Measurements from ENCODE around the gene AADACL4.
"Not testable (repeated sequence)": the region's sequence is repeated elsewhere in the genome, so short reads cannot be mapped to it uniquely, and the experiment has no call there.

The AADACL4 gene

GRCh38 chr1:12629985-12630760, 13.7 kb upstream of the AADACL4 start:
- no peak for DNase-seq

DNA sequence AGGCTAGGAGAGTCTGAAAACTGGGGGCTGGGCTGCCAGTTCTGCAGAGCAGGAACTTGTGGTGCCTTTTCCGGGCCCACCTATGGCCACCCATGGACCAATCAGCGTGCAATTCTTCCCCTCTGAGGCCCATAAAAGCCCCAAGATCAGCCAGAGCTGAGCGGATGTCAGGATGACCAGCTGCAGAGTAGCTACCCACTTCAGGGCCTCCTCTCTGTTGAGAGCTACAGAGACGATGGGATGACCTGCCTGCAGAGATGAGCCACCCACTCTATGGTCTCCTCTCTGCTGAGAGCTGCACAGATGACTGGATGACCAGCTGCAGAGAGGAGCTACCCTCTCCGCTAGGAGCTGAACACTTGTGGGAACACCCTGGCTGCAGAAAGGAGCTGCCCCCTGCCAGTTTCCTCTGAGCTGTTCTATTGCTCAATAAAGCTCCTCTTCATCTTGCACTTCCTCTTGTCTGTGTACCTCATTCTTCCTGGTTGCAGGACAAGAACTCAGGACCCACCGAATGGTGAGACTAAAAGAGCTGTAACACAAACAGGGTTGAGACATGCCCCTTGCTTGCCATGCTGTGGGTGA, 12.8 kb upstream of the AADACL4 start:
- no peak for DNase-seq

DNA sequence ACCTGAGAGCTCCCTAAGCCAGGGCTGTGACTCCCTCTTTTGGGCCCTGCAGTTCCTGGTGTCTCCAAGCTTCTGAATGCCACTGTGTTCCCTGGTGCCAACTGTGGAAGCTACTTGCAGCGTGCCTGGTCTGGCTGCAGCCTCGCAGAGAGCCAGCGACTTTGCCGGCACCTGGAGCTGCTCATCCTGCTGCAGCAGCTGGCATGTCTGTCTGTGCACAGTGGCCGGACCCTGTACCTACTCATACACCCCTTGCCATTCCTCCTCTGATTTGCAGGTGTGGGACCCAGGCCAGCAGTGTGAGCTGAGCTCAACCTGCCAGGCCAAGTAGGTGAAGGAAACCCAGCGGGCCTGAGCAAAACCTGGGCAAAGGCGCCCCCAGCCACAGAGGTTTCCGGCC, 12.3 kb upstream of the AADACL4 start:
- DNase-seq = no peak

- no peak for DNase-seq
These were observed 9.7 kb upstream of the AADACL4 start for GRCh38 chr1:12634156-12634555.

DNA sequence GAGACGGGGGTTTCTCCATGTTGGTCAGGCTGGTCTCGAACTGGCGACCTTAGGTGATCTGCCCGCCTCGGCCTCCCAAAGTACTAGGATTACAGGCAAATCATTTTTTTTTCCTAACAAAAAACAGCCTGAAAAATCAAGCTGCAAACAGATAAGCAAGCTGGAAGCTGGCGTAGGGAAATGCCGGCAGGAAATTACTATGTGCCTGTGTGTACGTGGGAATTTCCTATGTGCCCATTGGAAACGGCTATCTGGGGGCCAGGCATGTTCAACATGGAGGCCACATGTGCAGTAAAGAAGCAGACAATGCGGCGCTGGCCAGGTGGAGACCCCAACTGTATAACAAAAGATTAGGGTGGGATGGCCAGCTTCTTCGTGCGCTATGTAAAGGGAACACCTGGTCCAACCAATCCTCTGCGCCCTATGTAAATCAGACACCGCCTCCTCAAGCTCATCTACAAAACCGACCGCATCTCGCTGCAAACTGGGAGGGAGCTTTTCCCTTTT, 9.1 kb upstream of the AADACL4 start:
- no peak for DNase-seq

GRCh38 chr1:12636098-12636950, 7.6 kb upstream of the AADACL4 start:
- no peak for DNase-seq

GRCh38 chr1:12637693-12638092, 6.2 kb upstream of the AADACL4 start:
- DNase-seq = no peak

GRCh38 chr1:12640237-12640957, 3.5 kb upstream of the AADACL4 start:
- DNase-seq = no peak

GRCh38 chr1:12640958-12641272, 3.0 kb upstream of the AADACL4 start:
- no peak for DNase-seq

DNA sequence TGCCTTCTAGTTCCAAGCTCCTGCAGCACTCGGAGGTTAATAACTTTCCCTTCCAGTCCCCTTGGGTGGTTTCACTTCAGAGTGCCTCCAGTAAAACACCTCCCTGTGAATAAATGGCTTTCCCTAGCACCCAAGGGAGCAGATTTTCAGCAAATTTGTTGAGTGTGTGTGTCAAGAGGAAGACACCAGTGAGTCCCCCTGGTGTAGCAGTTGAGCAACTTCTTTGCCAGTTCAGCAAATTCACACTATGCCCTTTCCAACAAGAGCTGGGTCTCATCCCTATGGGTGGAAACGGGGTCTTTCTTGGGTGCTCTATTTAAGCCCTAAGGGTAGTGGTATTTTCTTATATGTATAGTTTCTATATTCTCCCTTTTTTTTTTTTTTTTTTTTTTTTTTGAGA, 806 bp upstream of the AADACL4 start:
- no peak for DNase-seq

DNA sequence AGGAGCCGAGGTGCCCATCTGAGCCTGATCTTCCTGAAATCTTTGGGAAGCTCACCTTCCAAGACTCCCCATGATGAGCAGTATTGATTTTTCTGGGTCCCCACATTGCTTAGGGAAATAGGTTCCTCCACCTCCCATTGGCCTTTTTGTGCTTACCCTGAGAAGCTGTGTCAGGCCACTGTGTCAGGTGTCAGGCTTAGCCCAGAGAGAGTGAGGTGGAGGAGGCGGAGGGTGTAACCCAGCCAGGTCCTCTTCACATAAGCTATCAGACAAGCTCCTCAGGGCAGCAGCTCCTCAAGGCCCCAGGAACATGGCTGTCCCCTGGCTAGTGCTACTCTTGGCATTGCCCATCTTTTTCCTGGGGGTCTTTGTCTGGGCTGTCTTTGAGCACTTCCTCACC, 352 bp downstream of the AADACL4 start:
- DNase-seq = no peak

GRCh38 chr1:12644829-12645228, 944 bp downstream of the AADACL4 start:
- no peak for DNase-seq

GRCh38 chr1:12645401-12645800, 1.5 kb downstream of the AADACL4 start:
- DNase-seq = not testable (repeated sequence)

DNA sequence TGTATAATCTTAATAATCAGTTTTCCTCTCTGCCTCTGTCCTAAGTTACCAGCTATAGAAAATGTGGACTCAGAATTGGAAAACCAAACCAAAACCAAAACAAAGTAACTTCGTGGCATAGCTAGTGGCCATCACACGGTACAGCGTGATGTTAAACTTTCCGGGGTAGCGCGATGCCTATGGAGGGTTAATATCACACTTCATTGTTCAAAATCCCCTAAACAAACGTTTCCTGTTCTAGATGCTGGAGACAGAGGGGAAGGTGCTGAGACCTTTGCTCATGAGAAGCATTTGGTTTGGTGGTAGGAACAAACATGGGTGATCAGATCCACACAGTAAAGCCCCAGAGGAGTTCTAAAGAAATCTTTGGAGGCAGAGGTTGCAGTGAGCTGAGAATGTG, 4.9 kb downstream of the AADACL4 start:
- DNase-seq = no peak

DNA sequence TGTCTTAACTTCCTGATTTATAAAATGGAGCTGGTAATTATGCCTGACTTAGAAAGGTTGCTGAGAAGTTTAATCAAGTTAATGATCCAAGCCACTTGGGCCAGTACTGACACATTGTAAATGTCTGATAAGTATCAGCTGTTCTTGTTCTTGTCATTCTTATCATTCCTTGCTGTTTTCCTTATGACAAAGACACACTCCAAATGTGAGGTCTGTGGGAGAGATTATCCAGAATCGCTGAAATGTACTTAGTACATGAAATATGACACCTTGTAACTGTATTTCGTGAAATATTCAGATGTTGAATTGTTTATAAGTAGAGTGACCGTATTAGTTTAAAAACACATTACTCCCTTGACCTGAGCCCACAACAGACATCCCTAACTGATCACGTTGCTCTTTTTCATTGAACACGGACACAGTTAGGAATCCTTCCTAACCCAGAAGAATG, 6.1 kb downstream of the AADACL4 start:
- no peak for DNase-seq

GRCh38 chr1:12654004-12654567, 10.2 kb downstream of the AADACL4 start:
- no peak for DNase-seq

GRCh38 chr1:12654657-12655056, 10.8 kb downstream of the AADACL4 start:
- no peak for DNase-seq

DNA sequence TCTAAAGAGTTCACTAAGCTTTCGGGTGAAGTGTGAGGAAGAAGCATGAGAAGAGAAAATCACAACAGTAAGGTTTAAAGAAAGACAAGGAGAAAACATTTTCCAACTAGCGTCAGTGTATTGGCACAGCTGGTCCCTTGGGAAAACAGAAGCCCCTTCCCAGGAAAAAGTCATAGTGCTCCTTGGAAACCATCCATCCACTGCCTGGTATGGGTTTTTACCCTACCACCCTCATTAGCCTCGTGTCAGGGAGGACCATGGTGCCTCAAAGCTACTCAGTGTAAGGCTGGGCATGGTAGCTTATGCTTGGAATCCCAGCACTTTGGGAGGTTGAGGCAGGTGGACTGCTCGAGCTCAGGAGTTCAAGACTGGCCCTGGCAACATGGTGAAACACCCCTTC, 12.7 kb downstream of the AADACL4 start:
- no peak for DNase-seq

DNA sequence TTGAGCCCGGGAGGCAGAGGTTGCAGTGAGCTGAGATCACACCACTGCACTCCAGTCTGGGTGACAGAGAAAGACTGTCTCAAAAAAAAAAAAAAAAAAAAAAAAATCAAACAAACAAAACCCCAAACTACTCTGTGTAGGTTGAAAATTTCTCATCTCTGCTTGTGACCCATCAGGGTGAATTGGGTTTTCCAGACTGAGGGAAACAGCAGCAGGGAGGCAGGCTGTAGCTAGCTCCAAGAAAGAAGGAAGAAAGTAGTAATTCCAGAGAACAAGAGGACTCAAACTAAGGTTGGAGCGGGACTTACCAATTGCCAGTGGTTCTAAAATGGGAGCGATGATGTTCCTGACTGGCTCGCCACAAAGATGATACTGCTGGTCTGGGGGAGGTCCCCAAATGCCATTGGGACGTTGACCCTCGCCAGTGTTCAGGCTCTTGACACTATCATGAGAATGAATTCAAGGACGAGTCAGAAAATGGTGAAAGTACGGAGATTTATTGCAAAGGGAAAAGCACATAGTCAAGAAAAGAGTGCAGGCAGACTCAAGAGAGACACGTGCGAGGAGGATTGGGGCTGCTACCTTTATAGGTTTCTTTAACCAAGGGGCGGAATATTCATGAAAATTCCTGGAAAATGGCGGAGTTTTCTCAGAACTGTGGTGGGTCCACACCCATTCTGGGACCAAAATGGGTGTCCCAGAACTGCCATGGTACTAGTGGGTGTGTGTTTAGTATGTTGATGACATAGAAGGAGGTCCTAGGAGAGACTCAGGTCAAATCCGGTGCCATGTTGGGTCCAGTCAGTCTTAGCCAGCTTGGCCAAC, 13.4 kb downstream of the AADACL4 start:
- no peak for DNase-seq

DNA sequence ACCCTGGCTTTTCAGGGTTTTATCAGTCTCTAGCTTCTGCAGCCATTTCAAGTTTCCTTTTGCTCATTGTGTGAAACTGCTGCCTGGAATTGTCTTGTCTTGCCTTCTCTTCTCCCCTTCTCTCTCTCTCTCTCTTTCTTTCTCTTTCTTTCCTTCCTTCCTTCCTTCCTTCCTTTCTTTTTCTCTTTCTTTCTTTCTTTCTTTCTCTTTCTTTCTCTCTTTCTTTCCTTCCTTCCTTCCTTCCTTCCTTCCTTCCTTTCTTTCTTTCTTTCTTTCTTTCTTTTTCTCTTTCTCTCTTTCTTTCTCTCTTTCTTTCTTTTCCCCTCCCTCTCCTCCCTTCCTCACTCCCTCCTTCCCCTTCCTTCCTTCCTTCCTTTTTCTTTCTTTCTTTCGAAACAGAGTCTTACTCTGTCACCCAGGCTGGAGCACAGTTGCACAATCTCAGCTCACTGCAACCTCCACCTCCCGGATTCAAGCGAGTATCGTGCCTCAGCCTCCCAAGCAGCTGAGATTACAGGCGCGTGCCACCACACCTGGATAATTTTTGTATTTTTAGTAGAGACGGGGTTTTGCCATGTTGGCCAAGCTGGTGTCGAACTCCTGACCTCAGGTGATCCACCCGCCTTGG, 14.1 kb downstream of the AADACL4 start:
- DNase-seq = not testable (repeated sequence)

Measured in stimulated activated CD4-positive, alpha-beta T cell treated with anti-CD3 and anti-CD28 coated beads, Interleukin-2, amount 100 ng/mL, for 48 hours (primary cell).